Thymus (tissue), 14 donors: ENCODE results near the gene TAS2R8. TPM values are rescaled to one million over a fixed set of nuclear protein-coding genes. Genes with fewer than 3 reads are reported as not detected.

ENCODE experiments used
- DNase-seq, 9 donors: peaks; one replicate each; pipeline ENCODE4 v3.0.0-alpha.2; 2013; ENCODE audit warnings: low spot score in 9 of 9, low read depth in 6 of 9, missing footprints in 1 of 9
- H3K27ac ChIP-seq, 2 donors: one replicate each; pipeline ENCODE4 v1.5.1; 2013; ENCODE audit warnings: control low read depth in 1 of 2, low read depth in 1 of 2, low read length in 1 of 2, mild to moderate bottlenecking in 1 of 2, moderate library complexity in 1 of 2
- H3K27me3 ChIP-seq, 2 donors: one replicate each; pipeline ENCODE4 v1.5.1; 2013; ENCODE audit warnings: low read length in 1 of 2; ENCODE audit not compliant: control insufficient read depth in 2 of 2, insufficient read depth in 1 of 2
- H3K36me3 ChIP-seq, 2 donors: one replicate each; pipeline ENCODE4 v1.5.1; 2013; ENCODE audit warnings: low read length in 1 of 2, mild to moderate bottlenecking in 1 of 2, moderate library complexity in 1 of 2; ENCODE audit not compliant: control insufficient read depth in 2 of 2, insufficient read depth in 2 of 2
- H3K4me1 ChIP-seq, 2 donors: one replicate each; pipeline ENCODE4 v1.5.1; 2013; ENCODE audit warnings: low read length in 2 of 2; ENCODE audit not compliant: control insufficient read depth in 2 of 2, insufficient read depth in 2 of 2
- H3K4me3 ChIP-seq, 2 donors: one replicate each; pipeline ENCODE4 v1.5.1; 2013; ENCODE audit warnings: low read length in 2 of 2, control low read depth in 1 of 2, mild to moderate bottlenecking in 1 of 2
- H3K9me3 ChIP-seq, 2 donors: one replicate each; pipeline ENCODE4 v1.5.1; 2013; ENCODE audit warnings: low read length in 1 of 2, mild to moderate bottlenecking in 1 of 2; ENCODE audit not compliant: control insufficient read depth in 2 of 2, insufficient read depth in 1 of 2
- WGBS: extraction: QIAGEN DNeasy Blood & Tissue Kit; methylation state at CpG from one replicate; pipeline ENCODE4 v1.1.7; 2013; 5-methylcytosine and 5-hydroxymethylcytosine counted together
- long read RNA-seq, 10 donors: transcript quantifications; one replicate each; lab custom pipeline, GENCODE V29; 2026
- polyA plus RNA-seq: library from polyadenylated mRNA; stranded (reverse); fragments of 200-250 nt; gene quantifications from one replicate; pipeline ENCODE4 v1.2.3, GENCODE V29; 2013
- total RNA-seq: library from RNA; stranded (reverse); fragments of 120-200 nt; gene quantifications from one replicate; pipeline ENCODE4 v1.2.4, GENCODE V29; 2013
- donor health status: healthy.

The TAS2R8 gene
- total RNA-seq (not detected), polyA plus RNA-seq (not detected)
- long read RNA-seq, donor 1, result 0 reads
- long read RNA-seq, donor 2, result 0 reads
- long read RNA-seq, donor 3, partial matches to known transcripts, result 0 of 1 reads
- long read RNA-seq, donor 3, other reads (novel, unspliced or antisense), result 0 of 1 reads
- long read RNA-seq, donor 4, result 0 reads
- long read RNA-seq, donor 5, result 0 reads
- long read RNA-seq, donor 6, result 0 reads
- long read RNA-seq, donor 7, result 0 reads
- long read RNA-seq, donor 8, result 0 reads
- long read RNA-seq, donor 9, result 0 reads
- long read RNA-seq, donor 10, result 0 reads

- Histone ChIP-seq H3K36me3 (no peaks in the 10 kb centered on the region), H3K9me3 (no peaks in the 10 kb centered on the region), H3K27me3 (no peaks in the 10 kb centered on the region), H3K4me3 (no peak within 1 kb of the TSS), H3K27ac (no peak within 1 kb of the TSS), H3K4me1 (no peaks in the 10 kb centered on the region)
- WGBS, result 90% methylated on average over 1 of the region's 1 CpG
- DNase-seq, result no peak
Measured at GRCh38 chr12:10807186-10807585, at the start of gene TAS2R8. Gene TAS2R8, minus strand, starts transcription at chr12:10807286. Its CDS starts 306 bp downstream, at chr12:10806980.

- Histone ChIP-seq H3K27ac (no peak overlapping the region), H3K36me3 (peaks cover 3 to 5% of the 10 kb centered on the region in 2 donors), H3K4me3 (no peak overlapping the region), H3K27me3 (no peaks in the 10 kb centered on the region), H3K4me1 (no peaks in the 10 kb centered on the region), H3K9me3 (peaks cover 1 to 17% of the 10 kb centered on the region in 2 donors)
- WGBS, result 99% methylated on average over 2 of the region's 2 CpGs
- DNase-seq, result no peak
Measured at GRCh38 chr12:10855807-10856206, 48.7 kb upstream of the TAS2R8 start.

GRCh38 chr12:10853776-10854175 lies 46.7 kb upstream of the TAS2R8 start:
- Histone ChIP-seq H3K4me1 (no peaks in the 10 kb centered on the region), H3K36me3 (peaks cover 2 to 5% of the 10 kb centered on the region in 2 donors), H3K27me3 (no peaks in the 10 kb centered on the region), H3K27ac (no peak overlapping the region), H3K9me3 (peaks cover 1 to 17% of the 10 kb centered on the region in 2 donors), H3K4me3 (no peak overlapping the region)
- DNase-seq, result no peak
- 99% methylated on average over 2 of the region's 2 CpGs for WGBS

- Histone ChIP-seq H3K4me1 (no peaks in the 10 kb centered on the region), H3K27me3 (no peaks in the 10 kb centered on the region), H3K27ac (no peak overlapping the region), H3K4me3 (no peak overlapping the region), H3K36me3 (peaks cover 2 to 5% of the 10 kb centered on the region in 2 donors), H3K9me3 (peaks cover 1 to 8% of the 10 kb centered on the region in 2 donors)
- DNase-seq, result no peak
- 94% methylated on average over 4 of the region's 4 CpGs for WGBS
Measured at GRCh38 chr12:10851243-10851858, 44.3 kb upstream of the TAS2R8 start.

- DNase-seq, result peak in 1 of 9 donors; percentile 19
- Histone ChIP-seq H3K27me3 (no peaks in the 10 kb centered on the region), H3K4me3 (no peak within 1 kb of the TSS), H3K36me3 (peaks cover 0 to 2% of the 10 kb centered on the region in 2 donors), H3K27ac (no peak within 1 kb of the TSS), H3K9me3 (no peaks in the 10 kb centered on the region), H3K4me1 (no peaks in the 10 kb centered on the region)
- WGBS, result 73% methylated on average over 4 of the region's 4 CpGs
Measured at GRCh38 chr12:10849425-10849878, 42.4 kb upstream of the TAS2R8 start, which contains the start of gene PRR4. Gene PRR4, minus strand, starts transcription at chr12:10849475. Its CDS starts 38 bp downstream, at chr12:10849437.

GRCh38 chr12:10847744-10848143 lies 40.7 kb upstream of the TAS2R8 start:
- WGBS, result 77% methylated on average over 2 of the region's 2 CpGs

GRCh38 chr12:10842862-10843261 lies 35.8 kb upstream of the TAS2R8 start:
- 99% methylated on average over 2 of the region's 2 CpGs for WGBS
- Histone ChIP-seq H3K27me3 (no peaks in the 10 kb centered on the region), H3K27ac (no peak overlapping the region), H3K9me3 (no peaks in the 10 kb centered on the region), H3K4me3 (no peak overlapping the region), H3K36me3 (peaks cover 0 to 2% of the 10 kb centered on the region in 2 donors), H3K4me1 (no peaks in the 10 kb centered on the region)
- DNase-seq, result no peak

More at GRCh38 chr12:10847744-10848143, 40.7 kb upstream of the TAS2R8 start:
- Histone ChIP-seq H3K27ac (no peak overlapping the region), H3K9me3 (no peaks in the 10 kb centered on the region), H3K4me1 (no peaks in the 10 kb centered on the region), H3K36me3 (peaks cover 0 to 2% of the 10 kb centered on the region in 2 donors), H3K4me3 (no peak overlapping the region), H3K27me3 (no peaks in the 10 kb centered on the region)
- DNase-seq, result no peak

GRCh38 chr12:10838461-10838860 lies 31.4 kb upstream of the TAS2R8 start:
- WGBS, result 98% methylated on average over 3 of the region's 3 CpGs
- Histone ChIP-seq H3K27me3 (no peaks in the 10 kb centered on the region), H3K36me3 (no peaks in the 10 kb centered on the region), H3K4me1 (no peaks in the 10 kb centered on the region), H3K4me3 (no peak overlapping the region), H3K27ac (no peak overlapping the region), H3K9me3 (no peaks in the 10 kb centered on the region)
- no peak for DNase-seq

- Histone ChIP-seq H3K4me3 (no peak overlapping the region), H3K9me3 (no peaks in the 10 kb centered on the region), H3K27me3 (no peaks in the 10 kb centered on the region), H3K27ac (no peak overlapping the region), H3K4me1 (no peaks in the 10 kb centered on the region), H3K36me3 (no peaks in the 10 kb centered on the region)
- 99% methylated on average over 1 of the region's 1 CpG for WGBS
- DNase-seq, result no peak
Measured at GRCh38 chr12:10829994-10830393, 22.9 kb upstream of the TAS2R8 start.
